Activated naive CD8-positive, alpha-beta T cell (primary cell): ENCODE results near the gene ACSF3.

Source experiments
- H3K27ac Mint-ChIP-seq: one replicate; pipeline ENCODE4 v1.8.0; 2021; ENCODE audit warnings: mixed read lengths
- H3K27me3 Mint-ChIP-seq: one replicate; pipeline ENCODE4 v1.8.0; 2021; ENCODE audit warnings: mixed read lengths
- H3K36me3 Mint-ChIP-seq: one replicate; pipeline ENCODE4 v1.8.0; 2021; ENCODE audit warnings: mixed read lengths
- H3K4me1 Mint-ChIP-seq: one replicate; pipeline ENCODE4 v1.8.0; 2021; ENCODE audit warnings: low read depth, mixed read lengths
- H3K4me3 Mint-ChIP-seq: one replicate; pipeline ENCODE4 v1.8.0; 2021; ENCODE audit warnings: mild to moderate bottlenecking, mixed read lengths
- H3K9me3 Mint-ChIP-seq: one replicate; pipeline ENCODE4 v1.8.0; 2021; ENCODE audit warnings: low read depth, mixed read lengths

Gene ACSF3

DNA sequence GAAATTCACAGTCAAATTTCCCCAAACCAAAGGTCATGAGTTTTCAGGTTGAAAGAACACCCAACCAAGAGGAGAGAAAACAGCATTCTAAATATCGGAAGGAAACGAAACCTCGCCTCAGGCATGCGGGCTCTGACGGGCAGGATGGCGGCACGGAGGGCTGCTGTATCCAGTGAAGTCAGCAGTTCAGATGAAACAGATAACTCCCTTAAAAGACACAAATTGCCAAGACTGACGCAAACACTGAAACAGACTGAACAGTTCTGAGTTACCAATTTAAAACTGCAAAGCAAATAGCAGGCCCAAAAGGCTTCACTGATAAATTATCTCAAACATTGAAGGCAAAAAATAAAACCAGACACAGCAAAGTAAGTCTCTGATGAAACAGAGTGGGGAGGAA lies 57.3 kb downstream of the ACSF3 start:
- Mint-ChIP-seq H3K36me3 (peaks cover 9% of the 10 kb centered on the region), H3K27me3 (no peaks in the 10 kb centered on the region), H3K4me3 (no peak overlapping the region), H3K4me1 (no peaks in the 10 kb centered on the region), H3K9me3 (peaks cover 6% of the 10 kb centered on the region), H3K27ac (no peak overlapping the region)

GRCh38 chr16:89152831-89153700 lies 59.4 kb downstream of the ACSF3 start:
- Mint-ChIP-seq H3K4me1 (no peaks in the 10 kb centered on the region), H3K4me3 (no peak overlapping the region), H3K9me3 (peaks cover 6% of the 10 kb centered on the region), H3K27me3 (no peaks in the 10 kb centered on the region), H3K27ac (no peak overlapping the region), H3K36me3 (peaks cover 9% of the 10 kb centered on the region)

- H3K4me3 Mint-ChIP-seq: no peak overlapping the region
- peaks cover 4% of the 10 kb centered on the region for H3K9me3 Mint-ChIP-seq
- H3K27ac Mint-ChIP-seq: no peak overlapping the region
Observed at GRCh38 chr16:89153848-89154271, 60.2 kb downstream of the ACSF3 start.

DNA sequence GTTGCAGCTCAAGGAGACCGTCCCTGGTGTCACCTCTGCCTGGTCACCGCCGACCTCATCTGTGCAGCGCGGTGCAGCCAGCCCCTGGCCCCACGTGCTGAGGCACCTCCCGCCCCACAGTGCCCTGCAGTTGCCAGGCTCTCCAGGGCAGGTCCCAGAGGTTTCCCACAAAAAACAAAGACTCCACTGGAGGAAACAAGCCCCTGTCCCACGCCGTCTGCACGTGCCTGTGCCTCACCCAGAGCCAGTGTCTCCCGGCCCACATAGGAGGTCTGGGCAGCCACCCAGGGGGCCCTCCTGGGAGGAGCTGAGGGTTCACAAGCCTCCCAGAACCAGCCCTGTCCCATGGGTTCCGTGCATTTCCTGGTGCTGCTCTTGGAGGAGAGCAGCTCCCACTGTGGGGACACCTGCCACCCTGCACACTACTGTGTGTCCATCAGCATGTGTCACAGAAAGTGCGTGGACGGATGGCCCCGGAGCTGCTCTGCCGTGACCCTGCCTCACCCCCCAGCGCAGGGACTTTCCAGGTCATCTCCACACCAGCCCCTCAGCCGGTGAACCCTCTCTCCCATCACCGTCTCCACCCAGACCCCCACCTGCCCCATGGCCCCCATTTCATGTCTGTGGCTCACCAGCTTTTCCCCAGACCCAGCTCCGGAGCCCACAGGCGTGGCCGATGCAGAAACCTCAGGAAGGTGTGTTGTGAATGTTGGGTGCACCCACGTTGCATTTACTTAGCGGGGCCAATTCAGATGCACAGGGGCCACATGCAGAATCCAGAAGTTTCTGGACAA lies 60.9 kb downstream of the ACSF3 start:
- no peaks in the 10 kb centered on the region for H3K27me3 Mint-ChIP-seq
- H3K36me3 Mint-ChIP-seq: no peaks in the 10 kb centered on the region
- H3K27ac Mint-ChIP-seq: no peak overlapping the region
- H3K4me1 Mint-ChIP-seq: no peaks in the 10 kb centered on the region
- H3K4me3 Mint-ChIP-seq: no peak overlapping the region
- no peaks in the 10 kb centered on the region for H3K9me3 Mint-ChIP-seq

More at GRCh38 chr16:89153848-89154271, 60.2 kb downstream of the ACSF3 start:
- peaks cover 7% of the 10 kb centered on the region for H3K36me3 Mint-ChIP-seq
- no peaks in the 10 kb centered on the region for H3K27me3 Mint-ChIP-seq
- H3K4me1 Mint-ChIP-seq: no peaks in the 10 kb centered on the region

- no peaks in the 10 kb centered on the region for H3K4me1 Mint-ChIP-seq
Observed at GRCh38 chr16:89155184-89155679, 61.6 kb downstream of the ACSF3 start.

DNA sequence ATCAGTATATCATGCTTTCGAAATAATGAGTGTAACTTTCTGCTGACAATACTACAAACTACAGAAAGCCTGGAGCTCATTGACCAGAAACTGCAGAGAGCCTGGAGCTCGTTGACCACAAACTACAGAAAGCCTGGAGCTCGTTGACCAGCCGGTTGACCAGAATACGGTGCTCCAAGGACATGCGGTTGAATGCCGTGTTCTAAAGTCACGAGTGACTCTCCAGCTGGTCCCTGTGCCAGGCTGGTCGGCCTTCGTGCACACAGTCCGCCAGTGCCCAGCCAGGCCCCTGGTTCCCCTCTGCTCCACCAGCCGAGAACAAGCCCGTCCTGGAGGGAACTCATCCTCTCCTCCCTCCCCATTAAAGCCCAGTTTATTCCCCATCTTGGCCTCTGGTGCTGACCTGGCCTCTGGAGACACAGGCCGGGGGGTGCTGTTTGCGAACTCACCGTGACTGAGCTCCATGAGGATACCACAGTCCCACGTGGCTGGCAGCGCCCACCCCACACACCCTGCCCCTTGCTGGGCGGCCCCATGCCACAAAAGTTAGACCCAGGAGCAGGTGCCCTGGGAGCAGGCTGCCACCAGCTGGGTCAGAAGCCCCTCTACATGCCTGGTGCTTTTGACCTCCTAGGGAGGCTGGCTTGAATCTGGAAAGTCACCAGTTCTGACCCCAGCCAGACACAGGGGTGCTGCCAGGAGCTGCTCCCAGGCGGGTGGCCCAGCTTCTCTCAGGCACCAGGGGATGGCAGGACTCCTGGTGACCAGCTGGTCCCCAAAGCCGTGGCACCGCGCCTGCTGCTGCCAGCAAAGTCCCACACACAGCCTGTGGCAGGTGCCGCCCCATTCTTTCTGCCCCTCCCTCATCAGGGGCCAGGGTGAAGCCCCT lies 62.4 kb downstream of the ACSF3 start:
- H3K9me3 Mint-ChIP-seq: no peaks in the 10 kb centered on the region
- H3K27me3 Mint-ChIP-seq: no peaks in the 10 kb centered on the region
- H3K27ac Mint-ChIP-seq: no peak overlapping the region
- no peaks in the 10 kb centered on the region for H3K4me1 Mint-ChIP-seq
- H3K4me3 Mint-ChIP-seq: no peak overlapping the region
- H3K36me3 Mint-ChIP-seq: no peaks in the 10 kb centered on the region

More at GRCh38 chr16:89155184-89155679, 61.6 kb downstream of the ACSF3 start:
- H3K36me3 Mint-ChIP-seq: no peaks in the 10 kb centered on the region
- H3K27ac Mint-ChIP-seq: no peak overlapping the region
- H3K27me3 Mint-ChIP-seq: no peaks in the 10 kb centered on the region
- H3K4me3 Mint-ChIP-seq: no peak overlapping the region
- H3K9me3 Mint-ChIP-seq: no peaks in the 10 kb centered on the region

DNA sequence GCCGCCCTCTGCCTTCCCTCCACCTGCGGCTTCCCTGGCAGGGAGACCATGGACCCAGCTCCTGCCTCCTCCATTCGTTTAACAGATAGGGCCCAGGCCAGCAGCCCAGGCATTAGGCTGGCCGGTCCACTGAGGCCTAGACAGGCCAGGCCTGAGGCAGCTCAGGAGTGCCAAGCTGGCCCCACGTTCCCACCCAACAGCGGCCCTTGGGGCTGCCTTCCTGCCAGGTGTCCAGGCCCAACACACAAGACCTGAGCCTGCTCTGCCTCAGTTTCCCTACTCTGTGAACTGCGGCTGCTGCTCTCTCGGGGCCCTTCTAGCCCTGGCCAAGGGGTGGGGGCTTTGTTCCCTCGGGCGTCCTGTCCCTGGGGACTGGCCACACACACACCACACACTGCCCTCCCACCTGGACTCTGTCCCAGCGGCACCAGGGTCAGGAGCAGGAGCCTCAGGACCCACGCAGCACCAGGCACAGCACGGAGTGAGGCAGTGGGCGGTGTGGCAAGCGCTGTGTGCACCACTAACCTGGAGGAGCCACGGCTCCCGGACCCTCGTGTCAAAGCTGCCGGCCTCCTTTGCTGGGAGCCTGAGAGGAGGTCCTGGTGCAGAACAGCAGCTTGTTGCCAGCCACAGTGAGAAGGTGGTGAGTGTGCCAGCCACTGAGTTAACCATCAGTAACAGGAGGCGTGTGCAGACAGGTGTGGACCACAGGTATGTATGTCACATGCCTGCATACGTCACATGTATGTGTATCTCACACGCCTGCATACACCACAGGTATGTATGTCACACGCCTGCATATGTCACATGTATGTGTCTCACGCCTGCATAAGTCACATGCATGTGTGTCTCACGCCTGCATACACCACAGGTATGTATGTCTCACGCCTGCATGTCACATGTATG lies 63.3 kb downstream of the ACSF3 start:
- no peaks in the 10 kb centered on the region for H3K27me3 Mint-ChIP-seq
- no peaks in the 10 kb centered on the region for H3K4me1 Mint-ChIP-seq
- H3K4me3 Mint-ChIP-seq: no peak overlapping the region
- no peaks in the 10 kb centered on the region for H3K9me3 Mint-ChIP-seq
- no peak overlapping the region for H3K27ac Mint-ChIP-seq
- H3K36me3 Mint-ChIP-seq: no peaks in the 10 kb centered on the region

DNA sequence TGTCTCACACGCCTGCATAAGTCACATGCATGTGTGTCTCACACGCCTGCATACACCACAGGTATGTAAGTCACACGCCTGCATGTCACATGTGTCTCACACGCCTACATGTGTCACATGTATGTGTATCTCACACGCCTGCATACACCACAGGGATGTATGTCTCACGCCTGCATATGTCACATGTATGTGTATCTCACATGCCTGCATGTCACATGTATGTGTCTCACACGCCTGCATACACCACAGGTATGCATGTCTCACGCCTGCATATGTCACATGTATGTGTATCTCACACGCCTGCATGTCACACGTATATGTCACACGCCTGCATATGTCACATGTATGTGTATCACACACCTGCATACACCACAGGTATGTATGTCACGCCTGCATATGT lies 64.1 kb downstream of the ACSF3 start:
- no peaks in the 10 kb centered on the region for H3K9me3 Mint-ChIP-seq

DNA sequence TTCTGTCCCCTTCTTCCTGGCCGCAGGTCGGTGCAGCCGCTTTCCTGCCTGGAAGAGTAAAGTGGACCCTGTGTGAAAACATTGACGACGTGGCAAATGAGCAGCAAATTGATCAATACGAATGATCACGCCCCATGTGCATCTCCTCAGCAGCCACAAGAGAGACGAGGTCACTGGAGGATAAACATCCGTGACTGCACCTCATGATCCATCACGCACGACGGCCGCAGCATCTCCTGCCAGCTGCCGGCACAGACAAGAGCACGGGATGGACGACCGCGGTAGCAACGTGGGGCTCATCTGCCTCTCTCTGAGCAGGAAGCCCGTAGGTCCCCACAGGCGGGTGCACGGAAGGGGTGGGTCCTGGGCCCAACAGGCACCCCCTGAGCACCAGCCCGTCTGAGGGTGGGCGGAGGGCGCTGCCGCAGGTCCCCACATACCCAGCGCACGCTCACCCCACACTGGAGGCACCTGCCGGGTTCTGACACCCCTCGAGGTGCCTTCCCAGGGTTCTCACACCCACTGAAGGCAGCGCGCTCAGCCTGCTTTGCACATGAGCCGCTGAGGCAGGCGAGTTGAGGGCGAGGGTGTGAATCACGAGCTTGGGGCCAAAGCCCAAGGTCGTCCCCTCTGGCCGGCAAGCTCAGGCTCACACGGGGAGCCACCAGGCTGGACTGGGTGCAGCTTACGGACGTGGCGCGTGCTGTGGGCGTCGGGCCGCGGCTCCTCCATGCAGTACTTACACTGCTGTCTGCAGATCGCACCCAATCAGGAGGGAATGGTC lies 65.6 kb downstream of the ACSF3 start:
- H3K27ac Mint-ChIP-seq: no peak overlapping the region
- H3K4me1 Mint-ChIP-seq: no peaks in the 10 kb centered on the region
- H3K4me3 Mint-ChIP-seq: no peak overlapping the region
- no peaks in the 10 kb centered on the region for H3K27me3 Mint-ChIP-seq
- H3K36me3 Mint-ChIP-seq: no peaks in the 10 kb centered on the region
- H3K9me3 Mint-ChIP-seq: no peaks in the 10 kb centered on the region

More for the DNA sequence above, 64.1 kb downstream of the ACSF3 start:
- H3K36me3 Mint-ChIP-seq: no peaks in the 10 kb centered on the region
- H3K4me1 Mint-ChIP-seq: no peaks in the 10 kb centered on the region
- no peak overlapping the region for H3K4me3 Mint-ChIP-seq
- H3K27me3 Mint-ChIP-seq: no peaks in the 10 kb centered on the region
- no peak overlapping the region for H3K27ac Mint-ChIP-seq

GRCh38 chr16:89159850-89160354 lies 66.2 kb downstream of the ACSF3 start:
- Mint-ChIP-seq H3K9me3 (no peaks in the 10 kb centered on the region), H3K4me1 (no peaks in the 10 kb centered on the region)

GRCh38 chr16:89160977-89161701 lies 67.5 kb downstream of the ACSF3 start:
- H3K9me3 Mint-ChIP-seq: no peaks in the 10 kb centered on the region
- no peaks in the 10 kb centered on the region for H3K4me1 Mint-ChIP-seq
- H3K27me3 Mint-ChIP-seq: no peaks in the 10 kb centered on the region
- H3K27ac Mint-ChIP-seq: no peak overlapping the region
- no peaks in the 10 kb centered on the region for H3K36me3 Mint-ChIP-seq
- H3K4me3 Mint-ChIP-seq: no peak overlapping the region

More at GRCh38 chr16:89159850-89160354, 66.2 kb downstream of the ACSF3 start:
- H3K4me3 Mint-ChIP-seq: no peak overlapping the region
- no peaks in the 10 kb centered on the region for H3K36me3 Mint-ChIP-seq
- H3K27ac Mint-ChIP-seq: no peak overlapping the region
- H3K27me3 Mint-ChIP-seq: no peaks in the 10 kb centered on the region
